Dermis lymphatic vessel endothelial cell (primary cell): ENCODE results near the gene BMPR1A. TPM values are rescaled to one million over a fixed set of nuclear protein-coding genes. Genes with fewer than 3 reads are reported as not detected.

Experiments used
- total RNA-seq: library from RNA; depleted of rRNA; stranded (reverse); fragments of >200 nt; gene quantifications from 2 replicates; pipeline ENCODE4 v1.2.1, GENCODE V29; 2014

BMPR1A gene
- 0.34 and 0.98 TPM in 2 replicates for total RNA-seq

GRCh38 chr10:86756511-86757112 lies at the start of gene BMPR1A:
Gene BMPR1A, plus strand, starts transcription at chr10:86756619. Its CDS starts 119,400 bp downstream, at chr10:86876019.

GRCh38 chr10:86957471-86958115 lies 201.2 kb downstream of the BMPR1A start, which contains the start of gene MMRN2:
Gene MMRN2, minus strand, starts transcription at chr10:86957615. Its CDS starts 74 bp downstream, at chr10:86957541.

GRCh38 chr10:86958116-86958900 lies 201.9 kb downstream of the BMPR1A start, which contains the start of gene SNCG:
Gene SNCG, plus strand, starts transcription at chr10:86958599. Its CDS starts 99 bp downstream, at chr10:86958698.

GRCh38 chr10:86968271-86968993 lies 212.0 kb downstream of the BMPR1A start, which contains the start of gene ADIRF:
Gene ADIRF, plus strand, starts transcription at chr10:86968482. Its CDS starts 63 bp downstream, at chr10:86968545.

Other genes starting within 250 kb of the BMPR1A start
- 41.9 and 54.2 TPM in 2 replicates for gene WAPL, start 234.8 kb upstream of the BMPR1A start, total RNA-seq
- not detected in 2 replicates for gene OPN4, start 102.1 kb upstream of the BMPR1A start, total RNA-seq
- gene LDB3, start 88.1 kb upstream of the BMPR1A start, total RNA-seq: not detected in 2 replicates
- gene MMRN2, start 201.0 kb downstream of the BMPR1A start, total RNA-seq: 39.1 and 93.6 TPM in 2 replicates
- 153 and 248 TPM in 2 replicates for gene SNCG, start 202.0 kb downstream of the BMPR1A start, total RNA-seq
- gene ADIRF, start 211.9 kb downstream of the BMPR1A start, total RNA-seq: 24.2 and 47.5 TPM in 2 replicates